Body of pancreas (tissue), 4 donors: ENCODE data around the gene CBX7. TPM values are rescaled to one million over a fixed set of nuclear protein-coding genes. Genes with fewer than 3 reads are reported as not detected.
A peak's percentile ranks its signal among the peaks of the same experiment; 100 is the strongest.

Experiments
- ATAC-seq: fragments of 150-250 bp; one replicate; pipeline ENCODE4 v1.9.1; 2016
- DNase-seq, 4 donors: peaks; one replicate each; pipeline ENCODE4 v3.0.0-alpha.2; 2019
- H3K27ac ChIP-seq, 4 donors: fragments of 200-600 bp; sonication (generic); 1 replicate in 3 of 4; 2 replicates in 1 of 4; pipeline versions ENCODE4 v1.5.1 to v1.6.1; 2016 to 2019; ENCODE audit warnings: mild to moderate bottlenecking in 1 of 4, mixed read lengths in 1 of 4, moderate library complexity in 1 of 4
- H3K27me3 ChIP-seq, 2 donors: fragments of 200-600 bp; sonication (generic); one replicate each; pipeline ENCODE4 v1.6.0; 2016; ENCODE audit warnings: mild to moderate bottlenecking in 1 of 2
- H3K36me3 ChIP-seq, 2 donors: fragments of 200-600 bp; sonication (generic); replicated peaks in 1 of 2; 2 replicates each; pipeline ENCODE4 v1.5.1; 2016; ENCODE audit warnings: low read depth in 2 of 2; ENCODE audit not compliant: insufficient read depth in 1 of 2
- H3K4me1 ChIP-seq: fragments of 200-600 bp; sonication (generic); one replicate; pipeline ENCODE4 v1.6.0; 2016
- H3K4me3 ChIP-seq, 2 donors: fragments of 200-600 bp; sonication (generic); 1 replicate in 1 of 2; 2 replicates in 1 of 2; pipeline ENCODE4 v1.5.1; 2016 to 2019
- H3K9me3 ChIP-seq, 3 donors: fragments of 200-600 bp; sonication (generic); 1 replicate in 2 of 3; 2 replicates in 1 of 3; pipeline ENCODE4 v1.5.1; 2016
- POLR2A ChIP-seq, 3 donors: fragments of 450-650 bp; IDR thresholded peaks; one replicate each; pipeline ENCODE4 v1.6.1; 2016; ENCODE audit warnings: antibody characterized with exemption in 3 of 3, mild to moderate bottlenecking in 2 of 3
- WGBS, 2 donors: methylation state at CpG; one replicate each; pipeline ENCODE4 v1.1.5; 2017; 5-methylcytosine and 5-hydroxymethylcytosine counted together
- intact Hi-C: fragments of 100-400 bp; cut with DNase I; formaldehyde crosslinking; loops from one replicate; pipeline ENCODE4 v1.15.1; 2023
- total RNA-seq, 2 donors: library from RNA; depleted of rRNA; stranded (reverse); fragments of >200 nt; gene quantifications; one replicate each; pipeline ENCODE4 v1.1.0, GENCODE V29; 2016
- TF ChIP-seq, protein P1 (sequence below), 7 experiments: fragments of 450-650 bp in 4 of 7; fragments of 200-600 bp in 3 of 7; sonication (generic) in 3 of 7; IDR thresholded peaks; one replicate each; pipeline ENCODE4 v1.5.1; 2016 to 2019; ENCODE audit warnings: antibody characterized with exemption in 7 of 7

The CBX7 gene
- total RNA-seq: 10 to 100 TPM; 38.1 to 41.2 TPM

DNA sequence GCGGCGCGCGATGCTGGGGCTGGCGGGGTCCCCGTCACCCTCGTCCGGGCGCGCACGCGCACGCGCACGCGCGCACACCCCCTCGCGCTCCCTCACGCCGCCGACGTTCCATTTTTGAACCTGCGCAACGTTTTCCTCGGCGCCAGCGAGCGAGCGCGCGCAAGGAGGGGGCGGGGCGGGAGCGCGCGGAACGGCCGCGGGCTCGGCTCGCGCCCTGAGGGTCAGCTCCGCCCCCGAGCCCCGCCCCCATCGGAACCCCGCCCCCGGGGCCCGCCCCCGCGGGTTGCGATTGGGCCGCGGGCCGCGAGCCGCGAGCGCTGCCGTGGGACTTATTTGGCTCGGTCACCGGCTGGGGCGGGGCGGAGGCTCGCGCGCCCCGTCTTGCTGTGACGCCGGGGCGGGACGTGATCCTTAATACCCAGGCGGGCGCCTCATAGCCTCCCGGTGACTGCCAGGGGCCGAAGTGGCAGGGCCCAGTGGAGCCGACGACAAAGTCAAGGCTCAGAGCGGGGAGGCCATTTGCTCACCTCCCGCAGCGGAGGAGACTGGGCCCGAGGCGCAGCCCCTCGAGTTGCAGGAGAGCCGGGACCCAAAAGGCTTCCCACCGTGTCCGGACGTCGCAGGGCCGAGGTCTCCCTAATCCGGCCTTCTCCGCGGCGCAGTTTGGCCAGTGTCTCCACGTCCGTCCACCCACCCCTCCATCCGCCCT lies at the start of gene CBX7:
CBX7 (minus strand) TSS at position 170 of the 709 bp plus-strand sequence. CDS start 236 bp downstream, outside the sequence.
- TF ChIP-seq POLR2A (IDR thresholded peaks at IDR 0.05): peak; percentile 69 to 87 (median 83)
- TF ChIP-seq, protein P1, sequence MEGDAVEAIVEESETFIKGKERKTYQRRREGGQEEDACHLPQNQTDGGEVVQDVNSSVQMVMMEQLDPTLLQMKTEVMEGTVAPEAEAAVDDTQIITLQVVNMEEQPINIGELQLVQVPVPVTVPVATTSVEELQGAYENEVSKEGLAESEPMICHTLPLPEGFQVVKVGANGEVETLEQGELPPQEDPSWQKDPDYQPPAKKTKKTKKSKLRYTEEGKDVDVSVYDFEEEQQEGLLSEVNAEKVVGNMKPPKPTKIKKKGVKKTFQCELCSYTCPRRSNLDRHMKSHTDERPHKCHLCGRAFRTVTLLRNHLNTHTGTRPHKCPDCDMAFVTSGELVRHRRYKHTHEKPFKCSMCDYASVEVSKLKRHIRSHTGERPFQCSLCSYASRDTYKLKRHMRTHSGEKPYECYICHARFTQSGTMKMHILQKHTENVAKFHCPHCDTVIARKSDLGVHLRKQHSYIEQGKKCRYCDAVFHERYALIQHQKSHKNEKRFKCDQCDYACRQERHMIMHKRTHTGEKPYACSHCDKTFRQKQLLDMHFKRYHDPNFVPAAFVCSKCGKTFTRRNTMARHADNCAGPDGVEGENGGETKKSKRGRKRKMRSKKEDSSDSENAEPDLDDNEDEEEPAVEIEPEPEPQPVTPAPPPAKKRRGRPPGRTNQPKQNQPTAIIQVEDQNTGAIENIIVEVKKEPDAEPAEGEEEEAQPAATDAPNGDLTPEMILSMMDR (IDR thresholded peaks at IDR 0.05): no peak
- Histone ChIP-seq H3K4me3 (peak within 1 kb of the TSS; percentile 56 to 86), H3K9me3 (no peaks in the 10 kb centered on the region), H3K27ac (peak within 1 kb of the TSS; percentile 76 to 90 (median 86)), H3K36me3 (no peaks in the 10 kb centered on the region), H3K27me3 (peaks cover 0 to 10% of the 10 kb centered on the region in 2 donors), H3K4me1 (peaks cover 51% of the 10 kb centered on the region)
- intact Hi-C loops: no loop called here
- peak; percentile 95 to 97 (median 96) for DNase-seq
- peak; percentile 89 for ATAC-seq
- WGBS, 2 donors: 1% methylated on average over 50 of the region's 98 CpGs; no CpG with 5 or more reads in 1 of the 2 donors

DNA sequence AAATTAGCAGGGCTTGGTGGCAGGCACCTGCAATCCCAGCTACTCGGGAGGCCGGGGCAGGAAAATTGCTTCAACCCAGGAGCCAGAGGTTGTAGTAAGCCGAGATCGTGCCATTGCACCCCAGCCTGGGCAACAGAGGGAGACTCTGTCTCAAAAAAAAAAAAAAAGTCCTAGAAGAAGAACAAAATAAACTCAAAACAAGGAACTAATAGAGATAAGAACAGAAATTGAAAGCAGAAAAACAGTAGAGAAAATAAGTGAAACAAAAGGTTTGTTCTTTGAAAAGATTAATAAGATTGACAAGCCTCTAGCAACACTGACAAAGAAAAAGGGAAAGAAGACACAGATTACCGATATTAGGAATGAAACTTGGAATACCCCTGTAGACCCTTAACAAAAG lies 45.1 kb upstream of the CBX7 start:
- WGBS, 2 donors: 85 to 93% methylated on average over 5 of the region's 5 CpGs
- DNase-seq (no peak), ATAC-seq (no peak)
- TF ChIP-seq, protein P1 (IDR thresholded peaks at IDR 0.05): no peak
- TF ChIP-seq POLR2A (IDR thresholded peaks at IDR 0.05): no peak
- Histone ChIP-seq H3K27me3 (no peaks in the 10 kb centered on the region), H3K27ac (no peak overlapping the region), H3K4me1 (no peaks in the 10 kb centered on the region), H3K36me3 (no peaks in the 10 kb centered on the region), H3K4me3 (no peak overlapping the region), H3K9me3 (peaks cover 0 to 3% (median 0%) of the 10 kb centered on the region in 3 donors)
- intact Hi-C loops: no loop called here

DNA sequence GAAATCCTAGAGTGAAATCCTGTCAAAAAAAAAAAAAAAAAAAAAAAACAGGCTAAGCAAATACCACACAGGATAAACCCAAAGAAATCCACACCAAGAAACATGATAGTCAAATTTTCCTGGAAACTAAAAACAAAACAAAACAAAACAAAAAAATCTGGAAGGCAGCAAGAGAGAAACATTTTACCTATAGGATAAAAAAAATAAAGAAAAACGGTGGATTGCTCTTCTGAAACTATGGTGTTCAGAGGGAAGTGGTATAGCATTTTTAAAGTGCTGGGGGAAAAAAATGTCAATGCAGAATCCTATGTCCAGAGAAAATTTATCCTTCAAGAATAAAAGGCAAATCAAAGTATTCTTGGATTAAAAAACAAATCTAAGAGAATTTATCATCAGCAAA lies 41.6 kb upstream of the CBX7 start:
- Histone ChIP-seq H3K9me3 (peaks cover 0 to 3% (median 0%) of the 10 kb centered on the region in 3 donors), H3K4me3 (no peak overlapping the region), H3K27ac (no peak overlapping the region), H3K4me1 (peaks cover 2% of the 10 kb centered on the region), H3K27me3 (no peaks in the 10 kb centered on the region), H3K36me3 (no peaks in the 10 kb centered on the region)
- no peak for ATAC-seq
- TF ChIP-seq, protein P1 (IDR thresholded peaks at IDR 0.05): no peak
- TF ChIP-seq POLR2A (IDR thresholded peaks at IDR 0.05): no peak
- no peak for DNase-seq
- WGBS, 2 donors: 0 to 43% methylated on average over 1 of the region's 1 CpG
- intact Hi-C loops: no loop called here

DNA sequence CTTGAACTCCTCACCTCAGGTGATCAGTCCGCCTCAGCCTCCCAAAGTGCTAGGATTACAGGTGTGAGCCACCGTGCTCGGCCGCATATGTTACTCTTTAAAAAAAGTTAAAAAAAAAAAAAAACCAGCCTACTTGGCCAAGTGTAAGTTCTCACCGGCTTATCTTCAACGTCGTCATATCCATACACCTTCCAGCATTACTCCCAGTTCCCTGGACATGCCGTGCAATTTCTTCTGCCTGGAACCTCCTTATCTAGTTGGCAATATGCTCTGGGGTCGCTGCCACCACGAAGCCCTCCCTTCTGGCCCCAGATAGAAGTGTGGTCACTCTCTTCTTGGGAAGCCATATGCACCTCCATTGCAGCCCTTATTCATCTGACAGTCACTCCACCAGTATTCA lies 36.3 kb upstream of the CBX7 start:
- 29 to 54% methylated on average over 10 of the region's 10 CpGs for WGBS, 2 donors
- peak; percentile 70 for ATAC-seq
- DNase-seq: peak in 2 of 4 donors; percentile 46 to 63
- TF ChIP-seq, protein P1 (IDR thresholded peaks at IDR 0.05): no peak
- intact Hi-C loops: no loop called here
- Histone ChIP-seq H3K4me1 (peaks cover 21% of the 10 kb centered on the region), H3K4me3 (no peak overlapping the region), H3K27ac (peak overlapping the region in 1 of 4 donors; percentile 34), H3K27me3 (no peaks in the 10 kb centered on the region), H3K36me3 (no peaks in the 10 kb centered on the region), H3K9me3 (no peaks in the 10 kb centered on the region)

DNA sequence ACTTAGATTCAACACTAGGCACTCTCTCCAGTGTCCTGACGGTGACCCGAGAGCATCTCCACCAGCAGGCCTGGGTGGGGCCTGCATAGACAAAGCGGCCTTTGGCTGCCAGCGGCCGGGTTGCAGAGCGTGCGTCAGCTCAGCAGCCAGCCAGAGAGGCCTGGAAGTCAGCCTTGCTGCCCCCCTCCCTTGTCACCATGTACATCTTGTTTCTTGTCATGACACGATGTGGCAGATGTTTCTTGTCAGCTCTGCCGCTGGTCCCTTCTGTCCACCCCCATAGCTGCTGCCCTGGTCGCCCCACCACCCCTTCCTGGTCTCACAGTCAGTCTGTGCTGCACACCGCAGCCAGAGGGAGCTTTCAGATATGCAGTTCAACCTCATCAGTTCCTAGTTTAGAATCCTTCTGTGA lies 33.1 kb upstream of the CBX7 start:
- Histone ChIP-seq H3K9me3 (no peaks in the 10 kb centered on the region), H3K27ac (peak overlapping the region in 2 of 4 donors; percentile 35 to 42), H3K4me3 (no peak overlapping the region), H3K36me3 (no peaks in the 10 kb centered on the region), H3K27me3 (no peaks in the 10 kb centered on the region), H3K4me1 (peaks cover 21% of the 10 kb centered on the region)
- DNase-seq (peak in 1 of 4 donors; percentile 39), ATAC-seq (peak; percentile 21)
- no peak for TF ChIP-seq POLR2A (IDR thresholded peaks at IDR 0.05)
- TF ChIP-seq, protein P1 (IDR thresholded peaks at IDR 0.05): peak in 1 of 7 experiments; percentile 8
- intact Hi-C loops: no loop called here
- 78 to 89% methylated on average over 11 of the region's 11 CpGs for WGBS, 2 donors
